CD14-positive monocyte (primary cell): Measurements from ENCODE around the gene SPNS3. TPM values are rescaled to one million over a fixed set of nuclear protein-coding genes. Genes with fewer than 3 reads are reported as not detected.

ENCODE experiments used
- DNase-seq, 3 donors: peaks; one replicate each; pipeline ENCODE4 v3.0.0-alpha.2; 2011 to 2022
- H2AFZ ChIP-seq: 2 replicates; pipeline ENCODE4 v1.6.0; 2012; ENCODE audit warnings: mild to moderate bottlenecking, low read depth, low read length, inconsistent platforms; ENCODE audit not compliant: insufficient read depth, poor library complexity, severe bottlenecking
- H3K27ac ChIP-seq, 2 donors: 1 replicate in 1 of 2; 2 replicates in 1 of 2; pipeline ENCODE4 v1.5.1; 2012 to 2013; ENCODE audit warnings: low read length in 2 of 2, control low read depth in 1 of 2, inconsistent platforms in 1 of 2, low read depth in 1 of 2, mild to moderate bottlenecking in 1 of 2
- H3K27me3 ChIP-seq, 2 donors: one replicate each; pipeline versions ENCODE4 v1.6.0 to v1.6.1; 2011 to 2013; ENCODE audit warnings: low read length in 2 of 2; ENCODE audit not compliant: control insufficient read depth in 2 of 2, insufficient read depth in 2 of 2
- H3K36me3 ChIP-seq, 2 donors: replicated peaks in 1 of 2; 1 replicate in 1 of 2; 2 replicates in 1 of 2; pipeline versions ENCODE4 v1.5.1 to v1.6.1; 2012 to 2013; ENCODE audit warnings: low read length in 2 of 2, control low read depth in 1 of 2, inconsistent platforms in 1 of 2, mild to moderate bottlenecking in 1 of 2; ENCODE audit not compliant: insufficient read depth in 2 of 2, control insufficient read depth in 1 of 2
- H3K4me1 ChIP-seq, 2 donors: 1 replicate in 1 of 2; 2 replicates in 1 of 2; pipeline versions ENCODE4 v1.5.1 to v1.6.1; 2012 to 2013; ENCODE audit warnings: low read length in 2 of 2, control low read depth in 1 of 2, inconsistent platforms in 1 of 2, mild to moderate bottlenecking in 1 of 2, moderate library complexity in 1 of 2; ENCODE audit not compliant: insufficient read depth in 2 of 2, control insufficient read depth in 1 of 2
- H3K4me2 ChIP-seq: replicated peaks from 2 replicates; pipeline ENCODE3; 2012; ENCODE audit warnings: low read length, moderate library complexity, mild to moderate bottlenecking; ENCODE audit not compliant: poor library complexity, severe bottlenecking; ENCODE audit errors: extremely low read depth
- H3K4me3 ChIP-seq, 3 experiments: fragments of 200-600 bp in 1 of 3; sonication (generic) in 1 of 3; replicated peaks in 1 of 3; 1 replicate in 2 of 3; 2 replicates in 1 of 3; pipeline ENCODE4 v1.5.1; 2011 to 2013; ENCODE audit warnings: low read length in 3 of 3, mild to moderate bottlenecking in 3 of 3, control low read depth in 2 of 3, low read depth in 2 of 3, inconsistent platforms in 1 of 3, moderate library complexity in 1 of 3
- H3K79me2 ChIP-seq: 2 replicates; pipeline ENCODE4 v1.6.0; 2012; ENCODE audit warnings: mild to moderate bottlenecking, control low read depth, inconsistent platforms, low read length, moderate library complexity; ENCODE audit not compliant: insufficient read depth
- H3K9ac ChIP-seq: 2 replicates; pipeline ENCODE4 v1.6.0; 2017; ENCODE audit warnings: low read length, mild to moderate bottlenecking; ENCODE audit not compliant: insufficient read depth, poor library complexity, severe bottlenecking
- H3K9me3 ChIP-seq, 2 donors: replicated peaks in 1 of 2; 1 replicate in 1 of 2; 2 replicates in 1 of 2; pipeline versions ENCODE4 v1.5.1 to v1.6.1; 2012 to 2013; ENCODE audit warnings: low read length in 2 of 2, control low read depth in 1 of 2; ENCODE audit not compliant: control insufficient read depth in 1 of 2, insufficient read depth in 1 of 2
- H4K20me1 ChIP-seq: 2 replicates; pipeline ENCODE4 v1.6.0; 2012; ENCODE audit warnings: mild to moderate bottlenecking, low read length, control low read depth, moderate library complexity; ENCODE audit not compliant: insufficient read depth
- H3K27ac Mint-ChIP-seq, 7 donors: one replicate each; pipeline ENCODE4 v1.8.0; 2020; ENCODE audit warnings: mild to moderate bottlenecking in 7 of 7, mixed read lengths in 7 of 7, moderate library complexity in 6 of 7, inconsistent platforms in 2 of 7
- H3K27me3 Mint-ChIP-seq, 3 donors: one replicate each; pipeline ENCODE4 v1.8.0; 2021 to 2022; ENCODE audit warnings: low read depth in 3 of 3, mild to moderate bottlenecking in 3 of 3, mixed read lengths in 3 of 3, moderate library complexity in 3 of 3, inconsistent platforms in 1 of 3
- H3K36me3 Mint-ChIP-seq, 2 donors: one replicate each; pipeline ENCODE4 v1.8.0; 2020; ENCODE audit warnings: mixed read lengths in 2 of 2, inconsistent platforms in 1 of 2, mild to moderate bottlenecking in 1 of 2
- H3K4me1 Mint-ChIP-seq: one replicate; pipeline ENCODE4 v1.8.0; 2020; ENCODE audit warnings: mild to moderate bottlenecking, mixed read lengths
- H3K4me3 Mint-ChIP-seq, 2 donors: one replicate each; pipeline ENCODE4 v1.8.0; 2020; ENCODE audit warnings: mild to moderate bottlenecking in 2 of 2, mixed read lengths in 2 of 2, moderate library complexity in 1 of 2
- H3K9me3 Mint-ChIP-seq, 7 donors: one replicate each; pipeline ENCODE4 v1.8.0; 2020 to 2022; ENCODE audit warnings: mixed read lengths in 7 of 7, mild to moderate bottlenecking in 6 of 7, moderate library complexity in 6 of 7, inconsistent platforms in 2 of 7
- WGBS: methylation state at CpG from one replicate; pipeline ENCODE4 v1.1.5; 2013; ENCODE audit warnings: missing lambda C conversion rate; ENCODE audit not compliant: insufficient coverage; 5-methylcytosine and 5-hydroxymethylcytosine counted together
- intact Hi-C, 2 donors: fragments of 100-400 bp; cut with micrococcal nuclease; formaldehyde crosslinking; loops; one replicate each; pipeline versions ENCODE4 v1.15.0 to v1.15.1; 2023
- polyA plus RNA-seq, 3 donors: library from polyadenylated mRNA; depleted of rRNA in 1 of 3; unstranded in 2 of 3; stranded (reverse) in 1 of 3; fragments of 300-500 nt in 2 of 3; fragments of >200 nt in 1 of 3; fragmentation: Illumina TruSeq in 2 of 3; gene quantifications; 1 replicate in 2 of 3; 2 replicates in 1 of 3; pipeline ENCODE4 v1.2.3, GENCODE V29; 2012 to 2021
- TF ChIP-seq, protein P1 (sequence below): fragments of 200-600 bp; IDR thresholded peaks from one replicate; pipeline ENCODE4 v1.8.0; 2022; ENCODE audit warnings: antibody characterized with exemption, mild to moderate bottlenecking

The SPNS3 gene
- polyA plus RNA-seq, 3 donors: 2.3 to 5.7 (median 4.5) TPM

DNA sequence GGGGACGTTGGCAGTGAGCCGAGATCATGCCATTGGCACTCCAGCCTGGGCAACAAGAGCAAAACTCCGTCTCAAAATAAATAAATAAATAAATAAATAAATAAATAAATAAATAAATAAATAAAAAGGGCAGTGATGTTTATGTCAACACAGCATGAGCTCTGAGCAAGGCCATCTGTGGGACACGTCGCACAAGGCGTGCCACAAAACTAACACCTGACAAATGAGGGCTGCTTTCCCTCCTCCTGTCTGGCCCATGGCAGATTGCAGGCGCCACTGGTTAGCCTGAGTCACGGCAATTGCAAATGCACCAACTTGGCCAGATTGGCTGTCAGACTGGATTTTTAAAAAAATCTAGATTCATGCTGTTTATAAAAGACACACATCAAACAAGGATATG is 25.9 kb upstream of the SPNS3 start:
- H3K4me1 Mint-ChIP-seq: peaks cover 7% of the 10 kb centered on the region
- H3K4me1 ChIP-seq: peaks cover 2 to 3% of the 10 kb centered on the region in 2 donors
- no peaks in the 10 kb centered on the region for H4K20me1 ChIP-seq
- intact Hi-C loops: no loop called here
- H3K27me3 ChIP-seq: no peaks in the 10 kb centered on the region
- H3K9ac ChIP-seq: no peak overlapping the region
- H3K27ac ChIP-seq: no peak overlapping the region
- no peak overlapping the region for H3K4me3 Mint-ChIP-seq
- TF ChIP-seq, protein P1, sequence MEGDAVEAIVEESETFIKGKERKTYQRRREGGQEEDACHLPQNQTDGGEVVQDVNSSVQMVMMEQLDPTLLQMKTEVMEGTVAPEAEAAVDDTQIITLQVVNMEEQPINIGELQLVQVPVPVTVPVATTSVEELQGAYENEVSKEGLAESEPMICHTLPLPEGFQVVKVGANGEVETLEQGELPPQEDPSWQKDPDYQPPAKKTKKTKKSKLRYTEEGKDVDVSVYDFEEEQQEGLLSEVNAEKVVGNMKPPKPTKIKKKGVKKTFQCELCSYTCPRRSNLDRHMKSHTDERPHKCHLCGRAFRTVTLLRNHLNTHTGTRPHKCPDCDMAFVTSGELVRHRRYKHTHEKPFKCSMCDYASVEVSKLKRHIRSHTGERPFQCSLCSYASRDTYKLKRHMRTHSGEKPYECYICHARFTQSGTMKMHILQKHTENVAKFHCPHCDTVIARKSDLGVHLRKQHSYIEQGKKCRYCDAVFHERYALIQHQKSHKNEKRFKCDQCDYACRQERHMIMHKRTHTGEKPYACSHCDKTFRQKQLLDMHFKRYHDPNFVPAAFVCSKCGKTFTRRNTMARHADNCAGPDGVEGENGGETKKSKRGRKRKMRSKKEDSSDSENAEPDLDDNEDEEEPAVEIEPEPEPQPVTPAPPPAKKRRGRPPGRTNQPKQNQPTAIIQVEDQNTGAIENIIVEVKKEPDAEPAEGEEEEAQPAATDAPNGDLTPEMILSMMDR: no peak
- no peaks in the 10 kb centered on the region for H3K79me2 ChIP-seq
- H2AFZ ChIP-seq: no peak overlapping the region
- no peak overlapping the region for H3K4me2 ChIP-seq
- no peaks in the 10 kb centered on the region for H3K36me3 Mint-ChIP-seq
- H3K27me3 Mint-ChIP-seq: peaks cover 4 to 15% (median 9%) of the 10 kb centered on the region in 3 donors
- DNase-seq: no peak
- no peak overlapping the region for H3K4me3 ChIP-seq
- H3K27ac Mint-ChIP-seq: no peak overlapping the region
- no peaks in the 10 kb centered on the region for H3K9me3 ChIP-seq
- no peaks in the 10 kb centered on the region for H3K9me3 Mint-ChIP-seq
- H3K36me3 ChIP-seq: no peaks in the 10 kb centered on the region
- 90% methylated on average over 3 of the region's 8 CpGs for WGBS

- Mint-ChIP-seq H3K4me1 (peaks cover 12% of the 10 kb centered on the region), H3K27me3 (peaks cover 6 to 18% (median 7%) of the 10 kb centered on the region in 3 donors), H3K27ac (no peak overlapping the region), H3K36me3 (no peaks in the 10 kb centered on the region), H3K4me3 (no peak overlapping the region), H3K9me3 (peaks cover 0 to 1% (median 0%) of the 10 kb centered on the region in 7 donors)
- H3K9ac ChIP-seq: no peak overlapping the region
- H3K36me3 ChIP-seq: no peaks in the 10 kb centered on the region
- H3K27ac ChIP-seq: no peak overlapping the region
- H4K20me1 ChIP-seq: no peaks in the 10 kb centered on the region
- DNase-seq: no peak
- no peak overlapping the region for H2AFZ ChIP-seq
- peaks cover 5 to 9% of the 10 kb centered on the region in 2 donors for H3K4me1 ChIP-seq
- H3K9me3 ChIP-seq: no peaks in the 10 kb centered on the region
- H3K4me3 ChIP-seq: no peak overlapping the region
- H3K27me3 ChIP-seq: no peaks in the 10 kb centered on the region
- 100% methylated on average over 2 of the region's 6 CpGs for WGBS
- intact Hi-C loops: loop anchor here (5.0 kb wide), 1 partner anchor 192 kb away; no protein-coding TSS in a partner anchor
- no peak overlapping the region for H3K4me2 ChIP-seq
- TF ChIP-seq, protein P1: no peak
- H3K79me2 ChIP-seq: no peaks in the 10 kb centered on the region
These were observed 24.1 kb upstream of the SPNS3 start for GRCh38 chr17:4409659-4410058.
